Thyroid gland (tissue), 4 donors: ENCODE results near the gene TBATA. TPM values are rescaled to one million over a fixed set of nuclear protein-coding genes. Genes with fewer than 3 reads are reported as not detected.
A peak's percentile ranks its signal among the peaks of the same experiment; 100 is the strongest.

Experiments used
- DNase-seq, 2 donors: peaks; one replicate each; pipeline ENCODE4 v3.0.0-alpha.2; 2019
- H3K27ac ChIP-seq, 3 donors: fragments of 200-600 bp; sonication (generic); 1 replicate in 2 of 3; 2 replicates in 1 of 3; pipeline ENCODE4 v1.5.1; 2016 to 2019; ENCODE audit warnings: mild to moderate bottlenecking in 1 of 3, moderate library complexity in 1 of 3
- H3K27me3 ChIP-seq: fragments of 200-600 bp; sonication (generic); one replicate; pipeline ENCODE4 v1.5.1; 2019
- H3K36me3 ChIP-seq, 2 donors: fragments of 200-600 bp; sonication (generic); one replicate each; pipeline ENCODE4 v1.5.1; 2016 to 2019
- H3K4me1 ChIP-seq, 2 donors: fragments of 200-600 bp; sonication (generic); one replicate each; pipeline ENCODE4 v1.5.1; 2017 to 2019
- H3K4me3 ChIP-seq, 3 donors: fragments of 200-600 bp; sonication (generic); replicated peaks in 1 of 3; 1 replicate in 2 of 3; 2 replicates in 1 of 3; pipeline ENCODE4 v1.5.1; 2016; ENCODE audit warnings: mild to moderate bottlenecking in 1 of 3
- H3K9me3 ChIP-seq: fragments of 200-600 bp; sonication (generic); one replicate; pipeline ENCODE4 v1.5.1; 2017
- CTCF ChIP-seq, 6 experiments: fragments of 200-600 bp in 3 of 6; fragments of 450-650 bp in 3 of 6; sonication (generic) in 3 of 6; IDR thresholded peaks; one replicate each; pipeline ENCODE4 v1.5.1; 2016 to 2019; ENCODE audit warnings: antibody characterized with exemption in 6 of 6, mild to moderate bottlenecking in 2 of 6, inconsistent platforms in 1 of 6, moderate library complexity in 1 of 6
- POLR2A ChIP-seq, 2 donors: fragments of 450-650 bp; IDR thresholded peaks; one replicate each; pipeline ENCODE4 v1.6.1; 2017; ENCODE audit warnings: antibody characterized with exemption in 2 of 2, mild to moderate bottlenecking in 2 of 2, moderate library complexity in 1 of 2
- WGBS, 2 donors: methylation state at CpG; one replicate each; pipeline ENCODE4 v1.1.5; 2017; 5-methylcytosine and 5-hydroxymethylcytosine counted together
- intact Hi-C: fragments of 100-400 bp; cut with DNase I; formaldehyde crosslinking; loops from one replicate; pipeline ENCODE4 v1.15.1; 2023
- total RNA-seq, 4 donors: library from RNA; depleted of rRNA; stranded (reverse); fragments of >200 nt; gene quantifications; one replicate each; pipeline ENCODE4 v1.2.3, GENCODE V29; 2016

Gene TBATA
- total RNA-seq, 4 donors from 2014 or later = not detected

- H3K36me3 ChIP-seq = no peaks in the 10 kb centered on the region
- H3K27ac ChIP-seq = no peak overlapping the region
- 85 to 89% methylated on average over 10 to 11 of the region's 11 CpGs for WGBS, 2 donors
- no peak for TF ChIP-seq CTCF (IDR thresholded peaks at IDR 0.05)
- TF ChIP-seq POLR2A (IDR thresholded peaks at IDR 0.05) = no peak
- H3K4me3 ChIP-seq = no peak overlapping the region
- no peaks in the 10 kb centered on the region for H3K9me3 ChIP-seq
- intact Hi-C loops = no loop called here
- DNase-seq = no peak
- no peaks in the 10 kb centered on the region for H3K27me3 ChIP-seq
- no peaks in the 10 kb centered on the region for H3K4me1 ChIP-seq
These were observed 8.6 kb downstream of the TBATA start for GRCh38 chr10:70776455-70777005.

GRCh38 chr10:70775679-70776454 lies 9.3 kb downstream of the TBATA start:
- intact Hi-C loops = no loop called here
- H3K36me3 ChIP-seq = no peaks in the 10 kb centered on the region
- H3K4me3 ChIP-seq = no peak overlapping the region
- DNase-seq = no peak
- 93% methylated on average over 5 to 9 of the region's 13 CpGs for WGBS, 2 donors
- no peaks in the 10 kb centered on the region for H3K4me1 ChIP-seq
- H3K9me3 ChIP-seq = no peaks in the 10 kb centered on the region
- no peak overlapping the region for H3K27ac ChIP-seq
- no peaks in the 10 kb centered on the region for H3K27me3 ChIP-seq
- no peak for TF ChIP-seq CTCF (IDR thresholded peaks at IDR 0.05)
- no peak for TF ChIP-seq POLR2A (IDR thresholded peaks at IDR 0.05)

GRCh38 chr10:70774810-70775678 lies 10.1 kb downstream of the TBATA start:
- Histone ChIP-seq H3K9me3 (no peaks in the 10 kb centered on the region), H3K27me3 (no peaks in the 10 kb centered on the region), H3K4me1 (no peaks in the 10 kb centered on the region), H3K36me3 (no peaks in the 10 kb centered on the region), H3K4me3 (no peak overlapping the region), H3K27ac (no peak overlapping the region)
- DNase-seq = peak; percentile 66 to 74
- TF ChIP-seq POLR2A (IDR thresholded peaks at IDR 0.05) (no peak), CTCF (IDR thresholded peaks at IDR 0.05) (no peak)
- intact Hi-C loops = no loop called here
- WGBS, 2 donors = 79 to 94% methylated on average over 6 to 12 of the region's 14 CpGs

GRCh38 chr10:70773965-70774809 lies 11.0 kb downstream of the TBATA start:
- Histone ChIP-seq H3K4me3 (no peak overlapping the region), H3K27me3 (no peaks in the 10 kb centered on the region), H3K27ac (no peak overlapping the region), H3K4me1 (no peaks in the 10 kb centered on the region), H3K9me3 (no peaks in the 10 kb centered on the region), H3K36me3 (no peaks in the 10 kb centered on the region)
- TF ChIP-seq CTCF (IDR thresholded peaks at IDR 0.05) (no peak), POLR2A (IDR thresholded peaks at IDR 0.05) (no peak)
- DNase-seq = no peak
- intact Hi-C loops = no loop called here
- WGBS, 2 donors = 88 to 93% methylated on average over 10 to 14 of the region's 14 CpGs
